HG03159 (cell line): Measurements from ENCODE around the gene FCHSD2.
"Not testable (repeated sequence)": the region's sequence is repeated elsewhere in the genome, so short reads cannot be mapped to it uniquely, and the experiment has no call there.

Source experiments
- ATAC-seq: cut with Tn5 transposase; IDR thresholded peaks from one replicate; pipeline ENCODE4 v1.9.1; 2021; ENCODE audit warnings: mild to moderate bottlenecking, moderate library complexity; ENCODE audit not compliant: unreplicated experiment

FCHSD2 gene

DNA sequence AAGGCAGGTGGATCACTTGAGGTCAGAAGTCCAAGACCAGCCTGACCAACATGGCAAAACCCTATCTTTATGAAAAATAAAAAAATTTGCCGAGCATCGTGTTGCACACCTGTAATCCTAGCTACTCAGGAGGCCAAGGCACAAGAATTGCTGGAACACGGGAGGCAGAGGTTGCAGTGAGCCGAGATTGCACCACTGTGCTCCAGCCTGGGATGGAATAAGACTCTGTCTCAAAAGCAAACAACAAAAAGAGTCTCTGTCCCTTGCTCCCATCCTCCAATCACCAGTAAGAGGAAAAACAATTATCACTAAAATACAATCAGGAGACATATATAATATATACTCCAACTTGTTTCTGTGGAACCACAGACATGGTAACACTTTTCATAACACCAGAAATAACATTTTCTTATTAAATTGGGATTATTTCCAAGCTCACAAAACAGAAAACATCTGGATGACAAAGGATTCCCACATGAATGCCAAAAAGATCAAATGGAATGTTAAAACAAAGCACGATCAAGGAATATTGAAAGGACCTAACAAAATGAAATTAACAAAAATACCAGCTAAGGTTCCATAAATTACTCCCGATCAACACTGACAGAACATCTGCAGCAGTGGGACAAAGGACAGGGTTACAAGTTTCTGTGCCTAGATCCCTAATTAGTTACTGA, 15.2 kb downstream of the FCHSD2 start:
- no peak for ATAC-seq

DNA sequence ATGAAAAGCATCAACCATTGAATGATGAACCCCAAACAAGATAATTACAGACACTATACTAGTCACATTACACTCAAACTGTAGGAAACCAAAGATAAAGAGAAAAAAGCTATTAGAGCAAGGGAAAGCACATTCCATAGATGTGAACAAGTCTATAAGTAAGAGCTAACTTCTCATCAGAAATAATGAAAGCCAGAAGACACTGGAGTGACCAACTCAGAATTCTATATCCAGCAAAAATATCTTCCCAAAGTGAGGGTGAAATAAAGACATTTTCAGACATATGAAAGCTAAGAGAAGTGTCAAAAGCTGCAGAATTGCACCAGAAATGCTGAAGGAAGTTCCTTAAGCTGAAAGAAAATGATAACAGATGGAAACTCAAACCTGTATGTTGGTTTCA, 17.3 kb downstream of the FCHSD2 start:
- ATAC-seq: no peak

DNA sequence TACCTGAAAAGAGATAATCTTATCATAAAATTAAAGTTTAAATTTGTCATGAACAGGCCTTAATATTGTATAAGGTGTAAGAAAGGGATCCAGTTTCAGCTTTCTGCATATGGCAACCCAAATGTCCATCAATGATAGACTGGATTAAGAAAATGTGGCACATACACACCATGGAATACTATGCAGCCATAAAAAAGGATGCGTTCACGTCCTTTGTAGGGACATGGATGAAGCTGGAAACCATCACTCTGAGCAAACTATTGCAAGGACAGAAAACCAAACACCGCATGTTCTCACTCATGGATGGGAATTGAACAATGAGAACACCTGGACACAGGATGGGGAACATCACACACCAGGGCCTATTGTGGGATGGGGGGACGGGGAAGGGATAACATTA, 18.2 kb downstream of the FCHSD2 start:
- not testable (repeated sequence) for ATAC-seq

DNA sequence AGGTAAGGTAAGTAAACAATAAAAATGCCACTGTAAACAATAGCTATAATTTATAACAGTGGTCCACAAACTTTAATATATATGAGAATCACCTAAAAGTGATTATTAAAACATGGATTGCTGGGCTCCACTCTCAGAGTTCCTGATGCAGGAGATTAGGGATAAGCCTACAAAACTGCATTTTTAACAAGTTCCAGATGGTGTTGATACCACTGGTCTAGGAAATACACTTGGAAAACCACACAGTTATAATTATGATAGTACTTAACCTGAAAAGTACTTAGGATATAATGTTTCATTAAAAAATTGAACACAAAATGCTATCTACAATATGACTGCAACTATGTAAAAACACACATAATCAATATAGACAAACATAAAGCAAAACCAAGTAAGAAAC, 20.4 kb downstream of the FCHSD2 start:
- ATAC-seq: no peak

DNA sequence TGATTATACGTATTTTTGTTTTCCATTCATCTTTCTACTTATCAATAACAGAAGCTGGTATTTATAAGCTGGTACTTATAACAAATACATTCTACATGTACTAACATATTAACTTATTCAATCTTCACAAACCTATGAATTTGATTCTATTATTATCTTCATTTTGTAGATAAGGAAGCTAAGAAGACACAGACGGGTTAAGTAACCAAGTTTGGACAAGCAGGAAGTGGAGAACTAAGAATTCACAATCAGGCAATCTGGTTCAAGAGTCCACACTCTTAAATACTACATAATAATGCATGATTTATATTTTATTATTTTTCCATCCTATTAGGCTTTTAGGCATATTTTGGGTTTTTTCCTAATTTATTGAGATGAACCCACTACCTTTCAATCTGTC, 25.0 kb downstream of the FCHSD2 start:
- no peak for ATAC-seq

DNA sequence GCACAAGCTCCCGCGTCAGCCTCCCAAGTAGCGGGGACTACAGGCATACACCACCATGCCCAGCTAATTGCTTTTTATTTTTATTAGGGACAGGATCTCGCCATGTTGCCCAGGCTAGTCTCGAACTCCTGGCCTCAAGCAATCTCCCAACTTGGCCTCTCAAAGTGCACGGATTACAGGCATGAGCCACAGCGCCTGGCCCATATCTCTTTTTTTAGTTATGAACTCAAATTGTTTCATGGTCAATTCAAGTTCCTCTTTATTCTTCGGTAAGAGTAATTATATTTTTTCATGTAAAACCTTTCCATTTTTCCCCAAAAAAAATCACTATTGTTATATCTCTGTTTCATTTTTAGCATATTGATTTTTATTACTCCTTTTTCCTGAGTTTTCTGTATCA, 25.5 kb downstream of the FCHSD2 start:
- no peak for ATAC-seq

DNA sequence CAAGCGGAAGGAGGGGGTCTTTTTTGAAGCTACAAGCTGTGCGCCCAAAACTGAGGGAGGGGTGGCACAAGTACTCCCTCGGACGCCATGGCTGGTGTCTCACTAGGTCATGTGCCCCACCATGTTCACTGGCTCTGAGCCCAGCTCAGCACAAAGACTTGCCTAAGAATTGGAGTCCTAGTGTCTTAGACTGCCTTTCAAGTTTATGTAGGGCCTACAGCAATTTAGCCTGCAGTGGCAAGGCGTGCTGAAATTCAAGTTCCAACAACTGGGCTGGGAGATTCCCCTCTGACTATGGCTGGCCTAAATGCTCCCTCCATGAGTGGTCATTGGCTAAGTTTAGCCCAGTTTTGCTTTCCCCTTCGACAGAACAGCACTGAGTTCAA, 27.3 kb downstream of the FCHSD2 start:
- no peak for ATAC-seq

DNA sequence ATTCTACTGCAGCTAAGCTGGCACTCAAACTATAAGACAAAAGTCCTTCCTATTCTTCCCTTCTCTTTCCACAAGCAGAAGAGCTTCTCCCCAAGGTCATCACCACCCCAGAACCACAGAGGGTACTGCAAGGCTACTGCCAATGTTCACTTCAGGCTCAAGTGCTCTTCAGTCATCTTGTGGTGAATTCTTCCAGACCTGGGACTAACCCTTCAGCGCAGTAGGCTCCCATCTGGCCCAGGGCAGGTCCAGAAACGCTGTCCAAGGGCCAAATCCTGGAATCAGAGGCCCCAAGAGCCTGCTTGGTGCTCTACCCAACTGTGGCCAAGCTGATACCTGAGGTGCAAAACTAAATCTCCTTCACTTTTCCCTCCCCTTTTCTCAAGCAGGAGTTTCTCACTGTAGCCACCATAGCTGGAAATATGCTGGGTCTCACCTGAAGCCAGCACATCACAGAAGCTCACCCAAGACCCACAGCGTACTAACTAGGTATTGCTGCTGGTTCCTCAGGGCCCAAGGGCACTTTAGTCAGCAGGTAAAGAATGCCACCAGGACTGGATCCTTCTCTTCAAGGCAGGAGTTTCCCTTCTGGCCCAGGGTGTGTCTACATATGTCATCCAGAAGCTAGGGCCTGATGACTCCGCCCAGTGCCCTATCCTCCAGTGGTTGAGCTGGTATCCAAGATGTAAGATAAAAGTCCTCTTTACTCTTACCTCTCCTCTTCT, 27.8 kb downstream of the FCHSD2 start:
- no peak for ATAC-seq

DNA sequence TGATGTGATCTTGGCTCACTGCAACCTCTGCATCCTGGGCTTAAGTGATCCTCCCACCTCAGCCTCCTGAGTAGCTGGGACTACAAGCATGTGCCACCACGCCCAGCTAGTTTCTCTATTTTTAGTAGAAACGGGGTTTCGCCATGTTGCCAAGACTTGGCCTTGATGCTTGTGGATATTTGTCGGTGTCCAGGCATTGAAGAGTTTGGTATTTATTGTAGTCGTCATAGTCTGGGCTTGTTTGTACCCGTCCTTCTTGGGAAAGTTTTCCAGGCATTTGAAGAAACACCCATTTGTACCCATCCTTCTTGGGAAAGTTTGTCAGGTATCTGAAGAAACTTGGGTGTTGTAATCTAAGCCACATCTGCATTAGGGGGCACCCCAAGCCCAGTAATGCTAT, 28.7 kb downstream of the FCHSD2 start:
- no peak for ATAC-seq

DNA sequence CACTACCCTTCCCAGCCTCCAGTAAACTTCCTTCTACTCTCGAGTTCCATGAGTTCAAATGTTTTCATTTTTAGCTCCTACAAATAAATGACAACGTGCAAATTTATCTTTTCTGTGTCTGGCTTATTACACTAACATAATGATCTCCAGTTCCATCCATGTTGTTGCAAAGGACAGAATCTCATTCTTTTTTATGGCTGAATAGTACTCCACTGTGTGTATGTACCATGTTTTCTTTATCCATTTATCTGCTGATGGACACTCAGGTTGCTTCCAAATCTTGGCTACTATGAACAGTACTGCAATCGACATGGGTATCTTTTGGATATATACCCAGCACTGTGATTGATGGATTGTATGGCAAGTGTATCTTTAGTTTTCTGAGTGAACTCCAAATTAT, 34.5 kb downstream of the FCHSD2 start:
- ATAC-seq: no peak

DNA sequence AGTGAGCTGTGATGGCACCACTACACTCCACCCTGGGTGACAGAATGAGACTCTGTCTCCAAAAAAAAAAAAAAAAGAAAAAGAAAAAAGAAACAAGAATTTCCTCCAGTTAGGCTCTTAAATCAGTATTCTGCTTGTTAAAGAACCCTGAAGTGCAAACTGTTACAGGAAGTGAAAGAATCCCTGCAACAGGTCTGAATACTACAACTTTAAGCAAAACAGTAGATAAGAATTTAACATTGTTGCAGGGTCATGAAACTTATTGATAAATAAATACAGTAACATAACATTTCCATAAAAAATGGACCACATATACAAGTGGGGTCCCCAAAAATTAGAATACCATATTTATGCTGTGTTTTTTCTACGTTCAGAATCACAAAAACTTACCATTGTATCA, 35.8 kb downstream of the FCHSD2 start:
- ATAC-seq: no peak

DNA sequence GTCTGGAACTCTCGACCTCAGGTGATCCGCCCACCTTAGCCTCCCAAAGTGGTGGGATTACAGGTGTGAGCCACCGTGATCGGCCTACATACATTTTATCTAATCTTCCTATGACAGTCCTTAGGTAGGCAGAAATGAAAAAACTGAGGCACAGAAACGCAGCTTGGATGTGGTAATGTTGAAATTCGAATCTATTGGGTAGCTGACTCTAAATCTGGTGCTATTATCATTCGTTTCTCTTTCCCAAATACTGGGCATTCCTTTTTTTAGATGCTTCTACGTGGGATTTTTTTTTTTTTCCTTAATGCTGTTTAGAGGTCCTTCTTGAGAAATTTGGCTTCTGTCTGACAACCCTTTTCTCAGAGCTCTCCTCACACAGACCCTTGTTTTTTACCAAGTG, 41.5 kb downstream of the FCHSD2 start:
- ATAC-seq: no peak

DNA sequence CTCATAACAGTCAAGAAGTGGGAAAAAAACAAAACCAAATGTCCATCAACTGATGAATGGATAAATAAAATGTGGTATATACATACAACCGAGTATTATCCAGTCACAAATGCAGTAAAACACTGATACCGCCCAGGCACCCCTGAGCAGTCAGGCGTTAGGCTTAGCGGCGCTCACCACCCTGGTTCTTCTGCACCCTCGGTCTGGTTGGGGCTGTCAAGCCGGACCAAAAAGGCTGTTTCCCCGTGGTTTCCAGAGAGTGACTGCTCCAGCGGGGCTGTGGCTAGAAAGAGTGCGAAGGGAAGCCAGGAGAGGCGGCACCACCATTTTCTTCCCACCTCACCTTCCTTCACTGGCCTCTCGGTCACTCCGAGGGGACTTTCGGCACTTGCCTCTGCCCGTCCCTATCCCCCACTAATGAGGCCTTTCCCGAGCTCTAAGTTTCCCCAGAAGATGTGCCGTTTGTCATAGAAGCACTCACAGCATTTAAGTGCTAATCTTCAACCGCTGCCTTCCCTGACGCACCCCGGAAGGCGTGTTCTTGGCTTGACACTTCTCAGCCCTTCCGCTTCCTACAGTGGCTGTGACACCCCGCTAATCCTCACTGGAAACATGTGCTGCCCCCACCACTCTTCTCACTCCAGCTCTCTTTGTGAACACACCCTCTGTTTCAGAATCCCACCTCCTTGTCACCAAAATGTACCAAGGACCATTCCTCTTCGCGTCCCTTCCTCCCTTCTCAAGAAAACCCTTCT, 42.4 kb downstream of the FCHSD2 start:
- no peak for ATAC-seq

DNA sequence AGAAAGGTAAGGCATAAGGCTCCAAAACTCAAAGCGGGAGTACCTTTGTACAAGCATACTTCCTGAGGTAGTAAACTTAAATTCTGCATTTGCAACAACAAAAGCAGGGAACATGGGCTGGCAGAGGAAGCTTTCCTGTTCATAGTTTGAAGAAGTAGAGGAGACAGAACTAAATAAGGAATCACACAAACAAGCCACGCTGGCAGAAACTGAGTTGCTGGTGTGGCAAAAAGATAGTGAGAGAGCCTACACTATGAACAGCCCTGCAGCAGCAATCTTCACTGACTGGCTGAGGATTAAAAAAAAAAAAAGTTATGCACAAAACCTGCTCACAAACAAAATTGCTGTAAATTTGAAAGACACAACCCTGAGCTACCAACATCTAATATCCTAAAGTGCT, 46.5 kb downstream of the FCHSD2 start:
- ATAC-seq: no peak

DNA sequence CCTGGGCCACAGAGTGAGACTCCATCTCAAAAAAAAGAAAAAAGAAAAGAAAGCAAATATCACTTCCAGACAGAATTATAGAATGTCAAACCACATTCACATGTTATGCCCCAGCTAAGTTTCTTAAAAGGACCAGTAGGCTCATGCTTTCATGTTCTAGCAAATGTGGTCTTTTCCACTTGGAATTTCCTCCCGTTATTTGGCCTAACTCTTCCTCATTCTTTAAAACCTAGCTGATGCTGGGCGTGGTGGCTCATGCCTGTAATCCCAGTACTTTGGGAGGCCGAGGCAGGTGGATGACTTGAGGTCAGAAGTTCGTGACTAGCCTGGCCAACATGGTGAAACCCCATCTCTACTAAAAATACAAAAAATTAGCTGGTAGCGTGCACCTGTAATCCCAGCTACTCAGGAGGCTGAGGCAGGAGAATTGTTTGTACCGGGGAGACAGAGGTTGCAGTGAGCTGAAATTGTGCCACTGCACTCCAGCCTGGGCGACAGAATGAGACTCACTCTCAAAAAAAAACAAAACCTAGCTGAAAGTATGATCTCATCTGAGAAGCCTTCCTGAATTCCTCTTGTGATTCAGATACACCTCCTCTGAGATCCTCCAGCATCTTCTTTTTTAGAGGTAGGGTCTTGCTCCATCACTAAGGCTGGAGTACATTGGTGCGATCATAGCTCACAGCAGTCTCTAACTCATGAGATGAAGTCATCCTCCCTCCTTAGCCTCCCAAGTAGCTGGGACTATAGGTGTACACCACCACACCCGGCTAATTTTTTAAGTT, 50.4 kb downstream of the FCHSD2 start:
- no peak for ATAC-seq

DNA sequence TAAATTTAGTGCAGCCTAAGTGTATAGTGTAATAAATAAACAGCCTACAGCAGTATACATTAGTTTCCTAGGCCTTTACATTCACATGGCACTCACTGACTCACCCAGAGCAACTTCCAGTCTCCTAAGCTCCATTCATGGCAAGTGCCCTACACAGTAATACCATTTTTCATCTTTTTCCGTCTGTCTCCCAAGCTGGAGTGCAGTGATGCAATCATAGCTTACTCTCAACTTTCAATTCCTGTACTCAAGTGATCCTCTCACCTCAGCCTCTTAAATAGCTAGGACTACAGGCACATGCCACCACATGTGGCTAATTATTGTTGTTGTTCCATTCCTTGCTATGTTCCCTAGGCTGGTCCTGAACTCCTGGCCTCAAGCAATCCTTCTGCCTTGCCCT, 54.4 kb downstream of the FCHSD2 start:
- ATAC-seq: no peak

DNA sequence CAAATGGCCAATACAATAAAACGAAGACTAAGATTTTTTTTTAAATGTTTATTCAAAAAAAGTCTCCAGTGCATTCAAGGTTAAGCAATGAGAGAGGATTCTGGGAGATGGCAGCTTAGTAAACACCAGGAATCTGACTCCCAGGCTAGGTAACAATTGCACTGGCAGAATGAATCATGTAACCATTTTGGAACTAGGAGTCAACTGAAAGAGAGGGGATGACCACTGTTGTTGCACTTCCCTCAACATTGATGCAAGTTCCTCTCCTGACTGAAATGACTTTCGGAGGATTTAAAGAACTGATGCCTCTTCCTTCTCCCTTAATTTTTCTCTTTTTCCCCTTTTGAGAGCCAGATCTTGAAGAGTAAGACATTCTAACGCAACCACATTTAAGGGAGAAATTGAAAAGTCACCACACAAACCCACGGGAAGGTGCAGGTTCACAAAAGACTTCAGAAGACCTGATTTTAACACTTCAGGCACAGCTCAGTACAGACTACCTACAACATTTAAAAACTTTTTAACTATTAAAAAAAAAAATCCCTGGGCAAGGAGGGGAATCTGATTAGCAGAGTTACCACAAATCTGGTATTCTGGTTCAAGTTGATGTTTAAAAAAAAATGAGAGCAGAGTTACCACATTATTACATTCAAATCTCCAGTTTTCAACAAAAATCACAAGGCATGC, 56.8 kb downstream of the FCHSD2 start:
- no peak for ATAC-seq

DNA sequence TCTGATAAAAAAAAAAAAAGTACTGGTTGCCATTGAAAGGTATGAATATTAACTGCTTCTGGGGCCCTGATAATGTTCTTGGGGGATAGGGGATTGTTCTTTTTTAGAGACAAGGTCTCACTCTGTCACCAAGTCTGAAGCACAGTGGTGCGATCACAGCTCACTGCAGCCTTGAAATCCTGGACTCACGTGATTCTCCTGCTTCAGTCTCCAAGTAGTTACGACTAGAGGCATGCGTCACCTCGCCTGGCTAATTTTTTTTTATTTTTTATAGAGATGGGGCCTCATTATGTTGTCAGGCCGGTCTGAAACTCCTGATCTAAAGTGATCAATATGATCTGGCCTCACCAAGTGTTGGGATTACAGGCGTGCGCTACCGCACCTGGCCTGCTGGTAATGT, 63.5 kb downstream of the FCHSD2 start:
- no peak for ATAC-seq

DNA sequence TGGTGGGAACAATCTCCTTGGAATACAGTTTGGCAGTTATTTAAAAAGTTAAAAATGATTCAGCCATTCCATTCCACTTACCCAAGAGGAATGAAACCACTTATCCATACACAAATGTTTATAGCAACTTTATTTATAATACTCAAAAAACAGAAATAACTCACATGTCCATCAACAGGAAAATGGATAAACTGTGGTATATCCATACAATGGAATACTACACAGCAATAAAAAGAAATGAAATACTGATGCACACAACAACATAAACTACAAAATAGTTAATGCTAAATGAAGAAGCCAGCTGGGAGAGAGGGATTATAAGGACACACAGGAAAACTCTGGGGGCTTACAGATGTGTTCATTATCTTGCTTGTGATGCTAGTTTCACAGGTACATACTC, 64.7 kb downstream of the FCHSD2 start:
- no peak for ATAC-seq

DNA sequence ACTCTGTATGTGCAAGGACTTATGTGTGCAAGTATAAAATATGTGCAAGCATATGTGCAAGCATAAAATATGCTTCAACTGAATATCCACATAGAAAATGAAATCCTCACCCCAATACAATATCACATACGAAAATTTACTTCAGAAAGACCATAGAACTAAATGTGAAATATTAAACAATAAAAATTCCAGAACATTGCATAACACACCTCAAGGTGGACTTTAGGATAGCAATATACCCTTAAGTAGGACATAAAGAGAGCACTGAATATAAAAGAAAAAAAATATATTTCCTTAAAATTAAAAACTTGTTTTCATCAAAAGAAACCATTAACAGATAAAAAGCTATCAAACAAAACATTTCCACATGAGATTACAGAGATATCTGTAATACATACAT, 67.8 kb downstream of the FCHSD2 start:
- no peak for ATAC-seq
